Tibial artery (tissue), 4 donors: Measurements from ENCODE around the gene GKAP1.

Source experiments
- DNase-seq, 2 donors: peaks; one replicate each; pipeline ENCODE4 v3.0.0-alpha.2; 2019
- H3K27ac ChIP-seq, 2 donors: fragments of 200-600 bp; sonication (generic) in 1 of 2; 1 replicate in 1 of 2; 2 replicates in 1 of 2; pipeline ENCODE4 v1.5.1; 2018 to 2019; ENCODE audit warnings: mild to moderate bottlenecking in 1 of 2
- H3K27me3 ChIP-seq, 2 donors: fragments of 200-600 bp; sonication (generic) in 1 of 2; one replicate each; pipeline versions ENCODE4 v1.5.1 to v1.6.0; 2016 to 2019
- H3K36me3 ChIP-seq, 3 donors: fragments of 200-600 bp; sonication (generic) in 2 of 3; one replicate each; pipeline ENCODE4 v1.5.1; 2016 to 2019; ENCODE audit warnings: mild to moderate bottlenecking in 2 of 3
- H3K4me1 ChIP-seq, 4 donors: fragments of 200-600 bp; sonication (generic) in 2 of 4; 1 replicate in 3 of 4; 2 replicates in 1 of 4; pipeline ENCODE4 v1.5.1; 2016 to 2019
- H3K4me3 ChIP-seq, 2 donors: fragments of 200-600 bp; sonication (generic) in 1 of 2; 1 replicate in 1 of 2; 2 replicates in 1 of 2; pipeline ENCODE4 v1.5.1; 2018 to 2019; ENCODE audit warnings: mild to moderate bottlenecking in 2 of 2
- H3K9me3 ChIP-seq, 3 donors: fragments of 200-600 bp; sonication (generic) in 1 of 3; one replicate each; pipeline ENCODE4 v1.5.1; 2016 to 2019
- intact Hi-C: fragments of 100-400 bp; cut with DNase I; formaldehyde crosslinking; loops from one replicate; pipeline ENCODE4 v1.15.0; 2023; ENCODE audit warnings: low total_unique reads
- TF ChIP-seq, protein P1 (sequence below), 2 experiments: fragments of 200-600 bp in 1 of 2; fragments of 450-650 bp in 1 of 2; IDR thresholded peaks; one replicate each; pipeline ENCODE4 v1.5.1; 2017 to 2019; ENCODE audit warnings: antibody characterized with exemption in 2 of 2, mild to moderate bottlenecking in 1 of 2, moderate library complexity in 1 of 2

Gene GKAP1

GRCh38 chr9:83772860-83773259, 44.7 kb downstream of the GKAP1 start:
- Histone ChIP-seq H3K36me3 (peaks cover 0 to 11% (median 9%) of the 10 kb centered on the region in 3 donors), H3K4me1 (no peaks in the 10 kb centered on the region), H3K27me3 (no peaks in the 10 kb centered on the region), H3K4me3 (no peak overlapping the region), H3K27ac (no peak overlapping the region), H3K9me3 (no peaks in the 10 kb centered on the region)
- intact Hi-C loops = no loop called here
- DNase-seq = no peak
- TF ChIP-seq, protein P1, sequence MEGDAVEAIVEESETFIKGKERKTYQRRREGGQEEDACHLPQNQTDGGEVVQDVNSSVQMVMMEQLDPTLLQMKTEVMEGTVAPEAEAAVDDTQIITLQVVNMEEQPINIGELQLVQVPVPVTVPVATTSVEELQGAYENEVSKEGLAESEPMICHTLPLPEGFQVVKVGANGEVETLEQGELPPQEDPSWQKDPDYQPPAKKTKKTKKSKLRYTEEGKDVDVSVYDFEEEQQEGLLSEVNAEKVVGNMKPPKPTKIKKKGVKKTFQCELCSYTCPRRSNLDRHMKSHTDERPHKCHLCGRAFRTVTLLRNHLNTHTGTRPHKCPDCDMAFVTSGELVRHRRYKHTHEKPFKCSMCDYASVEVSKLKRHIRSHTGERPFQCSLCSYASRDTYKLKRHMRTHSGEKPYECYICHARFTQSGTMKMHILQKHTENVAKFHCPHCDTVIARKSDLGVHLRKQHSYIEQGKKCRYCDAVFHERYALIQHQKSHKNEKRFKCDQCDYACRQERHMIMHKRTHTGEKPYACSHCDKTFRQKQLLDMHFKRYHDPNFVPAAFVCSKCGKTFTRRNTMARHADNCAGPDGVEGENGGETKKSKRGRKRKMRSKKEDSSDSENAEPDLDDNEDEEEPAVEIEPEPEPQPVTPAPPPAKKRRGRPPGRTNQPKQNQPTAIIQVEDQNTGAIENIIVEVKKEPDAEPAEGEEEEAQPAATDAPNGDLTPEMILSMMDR (IDR thresholded peaks at IDR 0.05) = no peak

- intact Hi-C loops = no loop called here
- Histone ChIP-seq H3K4me3 (no peak overlapping the region), H3K4me1 (no peaks in the 10 kb centered on the region), H3K9me3 (no peaks in the 10 kb centered on the region), H3K36me3 (peaks cover 14 to 28% (median 23%) of the 10 kb centered on the region in 3 donors), H3K27me3 (no peaks in the 10 kb centered on the region), H3K27ac (no peak overlapping the region)
- DNase-seq = no peak
- TF ChIP-seq, protein P1 (IDR thresholded peaks at IDR 0.05) = no peak
These were observed 52.2 kb downstream of the GKAP1 start for GRCh38 chr9:83765376-83765775.

DNA sequence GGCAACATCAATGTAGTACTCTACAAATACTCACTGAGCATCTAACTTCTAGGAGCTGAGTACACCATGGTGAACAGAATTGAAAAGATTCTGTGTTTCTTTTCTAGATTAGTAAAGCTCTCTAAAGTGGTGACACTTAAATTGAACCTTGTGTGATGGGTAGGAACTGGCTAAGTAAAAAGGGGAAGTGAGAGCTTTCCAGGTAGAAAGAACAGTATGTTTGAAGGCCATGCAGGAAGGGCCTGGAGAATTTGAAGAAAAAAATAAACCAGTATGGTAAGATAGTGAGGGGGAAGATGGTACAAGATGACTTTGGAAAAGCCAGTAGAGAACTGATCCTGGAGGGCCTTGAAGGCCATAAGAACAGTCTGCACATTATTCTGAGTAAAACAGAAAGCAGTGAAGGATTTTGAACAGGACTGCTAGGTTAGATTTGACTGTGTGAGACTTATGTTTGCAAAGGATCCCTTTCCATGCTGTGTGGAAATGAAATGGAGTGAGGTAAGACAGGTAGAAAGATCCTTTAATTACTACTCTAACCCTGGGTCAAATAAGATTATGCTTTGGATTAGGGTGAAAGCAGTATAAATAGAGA, 63.1 kb downstream of the GKAP1 start:
- TF ChIP-seq, protein P1 (IDR thresholded peaks at IDR 0.05) = no peak

GRCh38 chr9:83749706-83750105, 67.9 kb downstream of the GKAP1 start:
- TF ChIP-seq, protein P1 (IDR thresholded peaks at IDR 0.05) = no peak
- DNase-seq = no peak
- H3K4me3 ChIP-seq = no peak overlapping the region
- H3K9me3 ChIP-seq = no peaks in the 10 kb centered on the region
- no peaks in the 10 kb centered on the region for H3K4me1 ChIP-seq
- intact Hi-C loops = no loop called here
- H3K27me3 ChIP-seq = no peaks in the 10 kb centered on the region
- peaks cover 16 to 29% (median 17%) of the 10 kb centered on the region in 3 donors for H3K36me3 ChIP-seq
- H3K27ac ChIP-seq = no peak overlapping the region

More for the DNA sequence above, 63.1 kb downstream of the GKAP1 start:
- DNase-seq = no peak
- Histone ChIP-seq H3K9me3 (no peaks in the 10 kb centered on the region), H3K27me3 (no peaks in the 10 kb centered on the region), H3K4me1 (no peaks in the 10 kb centered on the region), H3K27ac (no peak overlapping the region), H3K36me3 (peaks cover 11 to 19% (median 13%) of the 10 kb centered on the region in 3 donors), H3K4me3 (no peak overlapping the region)
- intact Hi-C loops = no loop called here

GRCh38 chr9:83744206-83744605, 73.4 kb downstream of the GKAP1 start:
- no peaks in the 10 kb centered on the region for H3K27me3 ChIP-seq
- H3K4me3 ChIP-seq = no peak overlapping the region
- peaks cover under 1 to 22% (median 18%) of the 10 kb centered on the region in 3 donors for H3K36me3 ChIP-seq
- TF ChIP-seq, protein P1 (IDR thresholded peaks at IDR 0.05) = no peak
- H3K4me1 ChIP-seq = no peaks in the 10 kb centered on the region
- intact Hi-C loops = no loop called here
- no peaks in the 10 kb centered on the region for H3K9me3 ChIP-seq
- no peak for DNase-seq
- H3K27ac ChIP-seq = no peak overlapping the region
